NCI-H774 (cell line): ENCODE data around the gene ITLN1.
"Not testable (repeated sequence)": the region's sequence is repeated elsewhere in the genome, so short reads cannot be mapped to it uniquely, and the experiment has no call there.

Experiments used
- DNase-seq: peaks from one replicate; lab custom pipeline; 2025; lab: John Stamatoyannopoulos, UW

Gene ITLN1

DNA sequence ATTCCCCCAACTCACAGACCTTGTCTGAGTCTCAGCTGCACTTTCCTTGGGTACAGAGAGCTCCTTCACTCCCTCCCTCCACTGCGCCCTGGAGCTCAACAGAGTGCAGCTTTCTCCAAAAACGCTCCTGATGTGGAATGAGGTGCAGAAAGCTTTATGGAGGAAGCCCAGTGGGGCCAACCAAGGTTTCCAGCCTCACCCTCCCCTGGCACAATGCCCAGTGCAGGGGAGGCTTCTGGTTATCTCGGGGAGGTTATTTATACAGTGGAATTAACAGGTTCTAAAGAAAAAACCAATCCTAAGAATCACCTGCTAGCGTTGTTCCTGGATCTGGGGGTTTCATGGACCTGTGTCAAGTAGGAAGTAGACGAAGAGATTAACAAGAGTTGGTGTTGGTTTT, at the start of gene ITLN1:
Gene ITLN1, minus strand, starts transcription at position 139 of the 400 bp plus-strand sequence. CDS start 303 bp downstream, outside the sequence.
- no peak for DNase-seq

- not testable (repeated sequence) for DNase-seq
These were observed 48.3 kb upstream of the ITLN1 start for GRCh38 chr1:160933305-160933704.

DNA sequence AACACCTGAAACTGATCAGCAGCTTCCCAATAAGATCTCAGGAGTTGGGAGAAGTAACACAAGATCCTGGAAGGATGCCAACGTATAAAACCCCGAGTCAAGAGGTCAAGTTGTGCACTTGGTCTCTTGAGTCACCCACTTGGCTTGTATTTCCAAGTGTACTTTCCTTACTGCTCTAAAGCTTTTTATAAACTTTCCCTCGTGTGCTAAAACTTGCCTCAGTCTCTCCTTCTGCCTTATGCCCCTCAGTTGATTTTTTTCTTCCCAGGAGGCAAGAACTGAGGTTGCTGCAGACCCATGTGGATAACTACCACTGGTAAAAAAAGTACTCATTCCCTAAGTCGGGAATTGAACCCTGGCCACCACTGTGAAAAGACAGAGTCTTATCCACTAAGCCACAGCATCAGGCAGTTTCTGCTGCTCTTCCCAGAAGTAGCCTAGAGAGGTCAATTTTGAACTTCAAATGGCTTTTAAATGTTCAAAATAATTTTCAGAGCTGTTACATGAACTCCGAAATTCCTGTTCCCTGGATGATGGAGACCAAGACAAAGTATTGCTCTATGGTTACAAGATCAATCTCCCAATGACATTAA, 40.8 kb upstream of the ITLN1 start:
- no peak for DNase-seq

DNA sequence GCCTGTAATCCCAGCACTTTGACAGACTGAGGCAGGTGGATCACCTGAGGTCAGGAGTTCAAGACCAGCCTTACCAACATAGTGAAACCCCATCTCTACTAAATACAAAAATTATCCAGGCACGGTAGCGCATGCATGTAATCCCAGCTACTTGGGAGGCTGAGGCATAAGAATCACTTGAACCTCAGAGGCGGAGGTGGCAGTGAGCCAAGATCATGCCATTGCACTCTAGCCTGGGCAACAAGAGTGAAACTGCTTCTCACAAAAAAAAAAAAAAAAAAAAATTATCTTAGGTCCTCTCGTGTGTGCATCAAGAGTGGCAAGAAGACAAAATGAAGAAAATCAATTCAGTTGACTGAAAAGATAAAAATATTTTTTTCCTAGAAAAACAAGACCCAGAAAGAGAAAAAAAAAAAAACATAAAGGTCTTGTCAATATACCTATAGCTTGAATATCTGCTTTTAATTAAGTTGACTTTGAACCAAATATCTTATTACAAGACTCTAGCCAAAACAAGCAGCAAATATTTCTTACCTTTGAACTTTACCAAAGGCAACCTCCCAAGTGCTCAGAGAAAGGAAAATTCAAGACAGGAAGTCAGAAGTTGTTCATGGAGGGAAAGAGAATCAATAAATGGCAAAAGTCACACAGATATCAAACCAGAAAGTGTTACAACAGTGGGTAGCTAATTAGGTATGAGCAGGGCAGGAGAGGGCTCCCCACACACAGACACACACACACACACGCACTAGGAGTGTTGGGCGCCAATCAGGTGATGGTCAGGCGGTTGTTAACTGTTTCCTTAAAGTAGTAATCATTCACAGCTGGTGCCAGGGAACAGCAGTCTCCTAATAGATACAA, 40.0 kb upstream of the ITLN1 start:
- no peak for DNase-seq

- no peak for DNase-seq
These were observed 31.7 kb upstream of the ITLN1 start for GRCh38 chr1:160916666-160917065.

- not testable (repeated sequence) for DNase-seq
These were observed 28.2 kb upstream of the ITLN1 start for GRCh38 chr1:160913229-160913628.

DNA sequence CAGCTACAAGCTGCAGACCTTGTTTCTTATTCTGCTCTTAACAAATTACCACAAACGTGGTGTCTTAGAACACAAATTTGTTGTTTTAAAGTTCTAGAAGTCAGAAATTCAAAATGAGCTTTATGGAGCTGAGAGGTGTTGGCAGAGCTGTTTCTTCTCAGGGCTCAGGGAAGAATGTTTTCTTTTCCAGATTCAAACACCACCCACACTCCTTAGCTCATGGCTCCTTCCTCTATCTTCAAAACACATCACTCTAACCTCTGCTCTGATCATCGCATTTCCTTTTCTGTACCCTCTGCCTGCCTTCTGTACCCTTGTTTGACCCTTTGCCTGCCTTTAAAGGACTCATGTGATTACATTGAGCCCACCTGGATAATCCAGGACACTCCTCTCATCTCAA, 26.9 kb upstream of the ITLN1 start:
- DNase-seq = no peak

- DNase-seq = no peak
These were observed 26.5 kb upstream of the ITLN1 start for GRCh38 chr1:160911441-160911840.

- DNase-seq = no peak
These were observed 25.3 kb upstream of the ITLN1 start for GRCh38 chr1:160910170-160910750.

DNA sequence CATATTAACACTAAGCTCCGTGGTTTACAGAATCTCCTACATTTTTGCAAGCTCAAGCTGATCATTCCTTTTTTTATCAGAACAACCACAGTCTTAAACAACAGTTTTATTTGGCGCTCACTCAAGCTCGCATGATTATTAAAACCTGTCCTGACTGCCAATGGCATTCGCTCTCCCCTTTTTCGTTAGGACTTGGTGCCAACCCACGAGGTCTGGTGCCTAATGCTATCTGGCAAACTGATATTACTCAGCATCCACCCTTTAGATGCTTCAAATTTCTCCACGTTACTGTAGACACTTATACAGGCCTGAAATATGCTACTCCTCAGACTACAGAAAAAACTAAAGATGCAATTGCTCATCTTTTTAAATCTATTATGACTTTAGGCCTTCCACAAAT, 23.0 kb upstream of the ITLN1 start:
- no peak for DNase-seq

- no peak for DNase-seq
These were observed 20.6 kb upstream of the ITLN1 start for GRCh38 chr1:160905617-160905989.

DNA sequence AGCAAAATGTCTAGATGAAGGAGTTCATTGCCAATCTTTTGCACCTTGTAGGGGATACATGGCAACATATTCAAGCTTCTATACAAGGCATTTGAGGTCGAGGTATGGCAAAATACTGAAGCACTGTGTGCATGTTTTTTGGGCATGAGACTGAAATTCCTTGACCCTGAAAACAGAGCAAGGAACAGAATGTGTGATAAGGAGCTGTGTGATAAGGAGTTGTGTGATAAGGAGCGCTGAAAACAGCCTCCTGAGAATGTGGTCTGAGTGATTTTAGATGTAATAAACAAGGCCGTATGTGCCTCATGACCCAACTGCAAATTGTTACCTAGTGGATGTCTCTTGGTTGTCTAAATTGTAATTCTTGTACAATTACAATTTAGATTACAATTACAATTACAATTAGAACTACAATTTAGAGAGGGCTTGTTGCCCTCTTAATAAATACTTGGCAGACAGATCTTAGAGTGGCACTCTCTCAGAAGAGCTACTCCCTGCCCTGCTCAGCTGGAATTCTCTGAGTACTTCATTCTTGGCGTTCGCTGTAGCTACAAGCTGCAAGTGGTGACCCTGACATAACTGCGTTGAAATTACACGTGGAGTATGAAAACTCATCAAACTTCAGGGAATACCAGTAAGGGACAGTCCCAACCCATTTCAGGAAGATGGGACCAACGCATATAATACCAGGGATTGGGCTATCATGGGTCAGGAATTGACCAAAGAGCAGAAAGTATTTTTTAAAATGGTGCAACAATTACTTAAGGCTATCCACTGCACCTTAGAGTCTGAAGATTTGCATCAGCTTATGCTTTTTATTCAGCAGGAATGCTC, 20.0 kb upstream of the ITLN1 start:
- no peak for DNase-seq

GRCh38 chr1:160902251-160902650, 17.3 kb upstream of the ITLN1 start:
- DNase-seq = not testable (repeated sequence)

GRCh38 chr1:160901768-160902167, 16.8 kb upstream of the ITLN1 start:
- DNase-seq = no peak

GRCh38 chr1:160900683-160901082, 15.7 kb upstream of the ITLN1 start:
- not testable (repeated sequence) for DNase-seq

- DNase-seq = not testable (repeated sequence)
These were observed 9.6 kb upstream of the ITLN1 start for GRCh38 chr1:160894368-160895135.

- no peak for DNase-seq
These were observed 6.5 kb upstream of the ITLN1 start for GRCh38 chr1:160891474-160891873.

GRCh38 chr1:160888926-160889325, 3.9 kb upstream of the ITLN1 start:
- DNase-seq = no peak

DNA sequence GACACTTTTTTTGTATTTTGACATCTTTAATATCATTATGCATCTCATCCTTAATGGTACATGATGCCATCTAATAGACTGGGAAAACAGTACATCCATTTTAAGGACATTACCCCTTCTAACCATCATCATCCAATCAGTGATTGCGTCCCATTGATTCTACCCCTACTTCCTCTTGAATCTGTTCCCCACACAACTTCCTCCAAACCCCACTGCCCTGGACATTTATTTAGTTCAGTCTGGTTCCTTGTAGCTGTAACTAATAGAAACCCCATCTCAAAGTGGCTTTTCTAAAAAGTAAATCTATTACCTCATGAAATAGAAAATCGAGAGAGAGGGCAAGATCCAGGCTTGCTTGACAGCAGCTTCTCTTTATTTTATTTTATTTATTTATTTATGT, 2.1 kb upstream of the ITLN1 start:
- no peak for DNase-seq

DNA sequence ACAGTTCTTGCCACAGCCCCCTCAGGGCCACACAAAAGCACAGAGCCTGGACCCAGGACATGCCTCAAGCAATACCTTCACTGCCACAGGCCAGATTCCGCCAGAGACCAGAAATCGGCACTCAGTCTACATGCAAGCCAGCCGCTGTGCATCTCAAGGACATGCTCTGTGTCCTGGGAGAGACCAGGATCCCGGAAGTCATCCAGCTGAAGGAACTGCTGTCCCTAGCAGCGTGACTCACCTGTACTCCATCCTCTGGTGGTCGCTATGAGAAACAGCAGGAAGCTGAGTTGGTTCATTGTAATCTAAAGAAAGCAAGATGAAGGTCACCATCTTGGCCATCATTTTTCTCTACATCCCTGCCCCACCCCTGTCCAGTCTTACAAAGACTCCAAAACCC, 401 bp downstream of the ITLN1 start:
- DNase-seq = no peak
